Measurements from ENCODE around the gene FXYD3.

FXYD3 gene

GRCh38 chr19:35073516-35073915 lies 42.1 kb upstream of the FXYD3 start:
- no peak for DNase-seq (ENCODE audit: low read depth)

GRCh38 chr19:35073941-35074340 lies 41.7 kb upstream of the FXYD3 start:
- DNase-seq (ENCODE audit: low read depth), result no peak
- TF ChIP-seq CTCF (IDR thresholded peaks at IDR 0.05; ENCODE audit: insufficient read depth, low read depth, low read length, missing control alignments), result no peak
- H3K4me3 ChIP-seq (ENCODE audit: low read length), result no peak overlapping the region

More at GRCh38 chr19:35073516-35073915, 42.1 kb upstream of the FXYD3 start:
- H3K4me3 ChIP-seq (ENCODE audit: low read length), result no peak overlapping the region
- TF ChIP-seq CTCF (IDR thresholded peaks at IDR 0.05; ENCODE audit: insufficient read depth, low read depth, low read length, missing control alignments), result no peak

- DNase-seq (ENCODE audit: low read depth), result no peak
Observed at GRCh38 chr19:35074426-35075201, 41.0 kb upstream of the FXYD3 start.

GRCh38 chr19:35075202-35076025 lies 40.2 kb upstream of the FXYD3 start:
- no peak for DNase-seq (ENCODE audit: low read depth)
- no peak for TF ChIP-seq CTCF (IDR thresholded peaks at IDR 0.05; ENCODE audit: insufficient read depth, low read depth, low read length, missing control alignments)
- H3K4me3 ChIP-seq (ENCODE audit: low read length), result no peak overlapping the region

More at GRCh38 chr19:35074426-35075201, 41.0 kb upstream of the FXYD3 start:
- TF ChIP-seq CTCF (IDR thresholded peaks at IDR 0.05; ENCODE audit: insufficient read depth, low read depth, low read length, missing control alignments), result no peak
- H3K4me3 ChIP-seq (ENCODE audit: low read length), result no peak overlapping the region

- H3K4me3 ChIP-seq (ENCODE audit: low read length), result no peak overlapping the region
- no peak for DNase-seq (ENCODE audit: low read depth)
- TF ChIP-seq CTCF (IDR thresholded peaks at IDR 0.05; ENCODE audit: insufficient read depth, low read depth, low read length, missing control alignments), result no peak
Observed at GRCh38 chr19:35076026-35076370, 39.6 kb upstream of the FXYD3 start.

GRCh38 chr19:35076657-35077056 lies 39.0 kb upstream of the FXYD3 start:
- DNase-seq (ENCODE audit: low read depth), result no peak
- no peak overlapping the region for H3K4me3 ChIP-seq (ENCODE audit: low read length)

More at GRCh38 chr19:35076657-35077056, 39.0 kb upstream of the FXYD3 start:
- no peak for TF ChIP-seq CTCF (IDR thresholded peaks at IDR 0.05; ENCODE audit: insufficient read depth, low read depth, low read length, missing control alignments)
